HG03159 (cell line): Measurements from ENCODE around the gene VPS41.
A peak's percentile ranks its signal among the peaks of the same experiment; 100 is the strongest.
"Not testable (repeated sequence)": the region's sequence is repeated elsewhere in the genome, so short reads cannot be mapped to it uniquely, and the experiment has no call there.

ENCODE experiments used
- ATAC-seq: cut with Tn5 transposase; IDR thresholded peaks from one replicate; pipeline ENCODE4 v1.9.1; 2021; ENCODE audit warnings: mild to moderate bottlenecking, moderate library complexity; ENCODE audit not compliant: unreplicated experiment

Gene VPS41

GRCh38 chr7:38858259-38858884 is 50.6 kb downstream of the VPS41 start:
- ATAC-seq, result no peak

- ATAC-seq, result no peak
Observed at GRCh38 chr7:38855867-38856266, 53.1 kb downstream of the VPS41 start.

GRCh38 chr7:38855386-38855785 is 53.6 kb downstream of the VPS41 start:
- no peak for ATAC-seq

GRCh38 chr7:38854947-38855346 is 54.0 kb downstream of the VPS41 start:
- ATAC-seq, result not testable (repeated sequence)

- ATAC-seq, result no peak
Observed at GRCh38 chr7:38851321-38851720, 57.7 kb downstream of the VPS41 start.

- ATAC-seq, result no peak
Observed at GRCh38 chr7:38846280-38846679, 62.7 kb downstream of the VPS41 start.

GRCh38 chr7:38844952-38845563 is 63.9 kb downstream of the VPS41 start:
- ATAC-seq, result no peak

- no peak for ATAC-seq
Observed at GRCh38 chr7:38842746-38843145, 66.2 kb downstream of the VPS41 start.

- ATAC-seq, result no peak
Observed at GRCh38 chr7:38840736-38841460, 68.1 kb downstream of the VPS41 start.

GRCh38 chr7:38839851-38840250 is 69.1 kb downstream of the VPS41 start:
- no peak for ATAC-seq

GRCh38 chr7:38838725-38839385 is 70.1 kb downstream of the VPS41 start:
- ATAC-seq, result no peak

GRCh38 chr7:38834357-38834756 is 74.6 kb downstream of the VPS41 start:
- no peak for ATAC-seq

- ATAC-seq, result no peak
Observed at GRCh38 chr7:38833329-38833728, 75.7 kb downstream of the VPS41 start.

- no peak for ATAC-seq
Observed at GRCh38 chr7:38831259-38831996, 77.6 kb downstream of the VPS41 start.

GRCh38 chr7:38830826-38831225 is 78.2 kb downstream of the VPS41 start:
- no peak for ATAC-seq

- no peak for ATAC-seq
Observed at GRCh38 chr7:38829488-38830165, 79.4 kb downstream of the VPS41 start.

GRCh38 chr7:38828026-38828425 is 81.0 kb downstream of the VPS41 start:
- ATAC-seq, result no peak

- ATAC-seq, result peak; percentile 57
Observed at GRCh38 chr7:38825721-38826440, 83.1 kb downstream of the VPS41 start.

GRCh38 chr7:38824948-38825347 is 84.0 kb downstream of the VPS41 start:
- ATAC-seq, result no peak

GRCh38 chr7:38822549-38822948 is 86.4 kb downstream of the VPS41 start:
- ATAC-seq, result no peak
